SK-N-MC (cell line): ENCODE data around the gene SLC30A7.

ENCODE experiments used
- DNase-seq: peaks from one replicate; pipeline ENCODE4 v3.0.0-alpha.2; 2011; ENCODE audit warnings: low read depth, low spot score
- H3K27ac ChIP-seq: fragments of 200-600 bp; sonication (generic); 2 replicates; pipeline ENCODE4 v1.5.1; 2016; ENCODE audit warnings: mixed run types
- H3K36me3 ChIP-seq: fragments of 200-600 bp; sonication (generic); 2 replicates; pipeline ENCODE4 v1.6.1; 2017; ENCODE audit warnings: antibody characterized with exemption, low read length, mixed read lengths; ENCODE audit not compliant: insufficient read depth
- H3K4me3 ChIP-seq: fragments of 200-600 bp; sonication (generic); 2 replicates; pipeline ENCODE4 v1.5.1; 2016
- H3K9ac ChIP-seq: fragments of 200-600 bp; sonication (generic); 2 replicates; pipeline ENCODE4 v1.8.0; 2017; ENCODE audit warnings: mixed run types, mixed read lengths; ENCODE audit not compliant: insufficient read length
- H3K9me3 ChIP-seq: fragments of 200-600 bp; sonication (generic); 2 replicates; pipeline ENCODE4 v1.6.1; 2017; ENCODE audit warnings: low read depth, mild to moderate bottlenecking, antibody characterized with exemption, low read length, moderate library complexity, mixed read lengths
- EZH2 ChIP-seq: fragments of 200-600 bp; sonication (generic); IDR thresholded peaks from one replicate; pipeline ENCODE4 v1.6.1; 2017; ENCODE audit warnings: antibody characterized with exemption
- FOXP2 ChIP-seq: optimal IDR thresholded peaks from 2 replicates; pipeline ENCODE3; 2011; ENCODE audit warnings: mild to moderate bottlenecking, moderate library complexity; ENCODE audit not compliant: insufficient read depth; ENCODE audit errors: extremely low read length, control extremely low read depth
- POLR2AphosphoS5 ChIP-seq: IDR thresholded peaks from 2 replicates; pipeline ENCODE4 v1.6.1; 2012; ENCODE audit warnings: mild to moderate bottlenecking, low read depth, low read length, borderline replicate concordance

Gene SLC30A7

DNA sequence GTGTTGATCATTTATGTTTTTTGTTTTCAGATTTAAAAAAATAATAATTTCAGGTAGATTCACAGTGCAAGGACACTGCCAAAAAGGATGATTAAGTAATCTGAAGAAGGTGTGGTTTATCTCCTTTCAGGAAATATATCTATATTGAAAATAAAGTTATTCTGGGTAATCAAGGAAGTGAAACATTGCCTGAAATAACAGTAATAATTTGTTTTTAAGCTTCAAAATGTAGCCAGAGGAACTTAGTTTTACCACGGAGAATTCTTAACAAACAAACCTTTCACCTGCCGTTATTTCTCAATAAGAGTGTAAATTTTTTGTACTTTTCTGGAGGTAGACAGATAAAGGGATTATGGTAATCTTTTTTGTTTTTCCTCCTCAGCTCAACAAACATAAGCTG lies 132.6 kb downstream of the SLC30A7 start:
- Histone ChIP-seq H3K4me3 (no peak overlapping the region), H3K27ac (no peak overlapping the region), H3K9me3 (peaks cover 6% of the 10 kb centered on the region; the same call in 1 of the 2 replicates), H3K9ac (no peak overlapping the region), H3K36me3 (peaks cover 49% of the 10 kb centered on the region)
- TF ChIP-seq EZH2: no peak
- TF ChIP-seq FOXP2: no peak
- TF ChIP-seq POLR2AphosphoS5: no peak
- no peak for DNase-seq

GRCh38 chr1:101029184-101029583 lies 133.3 kb downstream of the SLC30A7 start:
- Histone ChIP-seq H3K4me3 (no peak overlapping the region), H3K9me3 (peaks cover 6% of the 10 kb centered on the region; the same call in 1 of the 2 replicates), H3K27ac (no peak overlapping the region), H3K36me3 (peaks cover 44% of the 10 kb centered on the region), H3K9ac (no peak overlapping the region)
- TF ChIP-seq FOXP2 (no peak), POLR2AphosphoS5 (no peak), EZH2 (no peak)
- no peak for DNase-seq

GRCh38 chr1:101030881-101031280 lies 135.0 kb downstream of the SLC30A7 start:
- TF ChIP-seq POLR2AphosphoS5: no peak
- no peak for TF ChIP-seq FOXP2
- TF ChIP-seq EZH2: no peak
- DNase-seq: no peak
- Histone ChIP-seq H3K4me3 (no peak overlapping the region), H3K9ac (no peak overlapping the region), H3K9me3 (peaks cover 6% of the 10 kb centered on the region; the same call in 1 of the 2 replicates), H3K27ac (no peak overlapping the region), H3K36me3 (peaks cover 52% of the 10 kb centered on the region)
